Caco-2 (cell line): ENCODE results near the gene DUSP1. TPM values are rescaled to one million over a fixed set of nuclear protein-coding genes. Genes with fewer than 3 reads are reported as not detected.

Source experiments
- BruUV-seq: library from RNA; stranded (reverse); fragments of 400-500 nt; replicated peaks from 2 replicates; lab custom pipeline; 2021; lab: Mats Ljungman, UMichigan
- CTCF ChIA-PET: fragments of 300-600 bp; sonication (Branson Sonifier 250); formaldehyde crosslinking; loops from one replicate; lab custom pipeline; 2022; ENCODE audit warnings: antibody characterized with exemption; lab: Charles Lee
- POLR2A ChIA-PET: fragments of 300-600 bp; sonication (Branson Sonifier 250); formaldehyde crosslinking; loops from one replicate; lab custom pipeline; 2022; ENCODE audit warnings: antibody characterized with exemption; lab: Charles Lee
- DNase-seq, 2 experiments: peaks; one replicate each; pipeline versions ENCODE4 v3.0.0 to v3.0.0-alpha.2; 2020 to 2022
- H3K27me3 ChIP-seq: replicated peaks from 2 replicates; pipeline ENCODE4 v1.6.0; 2011; ENCODE audit warnings: low read length; ENCODE audit not compliant: control insufficient read depth, insufficient read depth
- H3K36me3 ChIP-seq: 2 replicates; pipeline ENCODE4 v1.5.1; 2011; ENCODE audit warnings: low read length; ENCODE audit not compliant: control insufficient read depth, insufficient read depth
- H3K4me1 ChIP-seq: fragments of 250-450 bp; sonication (Bioruptor Pico); 2 replicates; pipeline ENCODE4 v1.5.1; 2020; ENCODE audit warnings: mild to moderate bottlenecking
- H3K4me3 ChIP-seq: 2 replicates; pipeline ENCODE4 v1.5.1; 2011; ENCODE audit warnings: low read depth, mild to moderate bottlenecking, control low read depth, low read length
- H3K9me3 ChIP-seq: fragments of 250-450 bp; sonication (Bioruptor Pico); 2 replicates; pipeline ENCODE4 v1.5.1; 2020; ENCODE audit warnings: mild to moderate bottlenecking, moderate library complexity
- H3K27ac Mint-ChIP-seq: one replicate; pipeline ENCODE4 v1.8.0; 2022; ENCODE audit warnings: mixed read lengths; ENCODE audit not compliant: unreplicated experiment
- H3K27me3 Mint-ChIP-seq: one replicate; pipeline ENCODE4 v1.8.0; 2022; ENCODE audit warnings: mixed read lengths; ENCODE audit not compliant: insufficient read depth, unreplicated experiment
- H3K36me3 Mint-ChIP-seq: one replicate; pipeline ENCODE4 v1.8.0; 2022; ENCODE audit warnings: mild to moderate bottlenecking, mixed read lengths; ENCODE audit not compliant: insufficient read depth, unreplicated experiment
- H3K4me1 Mint-ChIP-seq: one replicate; pipeline ENCODE4 v1.8.0; 2022; ENCODE audit warnings: low read depth, mixed read lengths; ENCODE audit not compliant: unreplicated experiment
- H3K4me3 Mint-ChIP-seq: one replicate; pipeline ENCODE4 v1.8.0; 2022; ENCODE audit warnings: mild to moderate bottlenecking, moderate library complexity, mixed read lengths; ENCODE audit not compliant: unreplicated experiment
- H3K9me3 Mint-ChIP-seq: one replicate; pipeline ENCODE4 v1.8.0; 2022; ENCODE audit warnings: mixed read lengths; ENCODE audit not compliant: unreplicated experiment
- CTCF ChIP-seq, 2 experiments: fragments of 200-600 bp in 1 of 2; IDR thresholded peaks; 1 replicate in 1 of 2; 2 replicates in 1 of 2; pipeline versions ENCODE4 v1.5.1 to v1.8.0; 2011 to 2022; ENCODE audit warnings: antibody characterized with exemption in 1 of 2, control low read depth in 1 of 2, inconsistent platforms in 1 of 2, low read depth in 1 of 2, low read length in 1 of 2, mild to moderate bottlenecking in 1 of 2, moderate library complexity in 1 of 2; ENCODE audit not compliant: insufficient read depth in 1 of 2, severe bottlenecking in 1 of 2, unreplicated experiment in 1 of 2
- intact Hi-C: fragments of 100-400 bp; cut with micrococcal nuclease; formaldehyde crosslinking; loops from one replicate; pipeline ENCODE4 v1.10.0; 2022; ENCODE audit not compliant: unreplicated experiment
- total RNA-seq: library from RNA; stranded (reverse); gene quantifications from 2 replicates; pipeline ENCODE4 v1.2.3, GENCODE V29; 2022

The DUSP1 gene
- total RNA-seq, 1 experiment from 2014 or later, result 28.3 TPM

DNA sequence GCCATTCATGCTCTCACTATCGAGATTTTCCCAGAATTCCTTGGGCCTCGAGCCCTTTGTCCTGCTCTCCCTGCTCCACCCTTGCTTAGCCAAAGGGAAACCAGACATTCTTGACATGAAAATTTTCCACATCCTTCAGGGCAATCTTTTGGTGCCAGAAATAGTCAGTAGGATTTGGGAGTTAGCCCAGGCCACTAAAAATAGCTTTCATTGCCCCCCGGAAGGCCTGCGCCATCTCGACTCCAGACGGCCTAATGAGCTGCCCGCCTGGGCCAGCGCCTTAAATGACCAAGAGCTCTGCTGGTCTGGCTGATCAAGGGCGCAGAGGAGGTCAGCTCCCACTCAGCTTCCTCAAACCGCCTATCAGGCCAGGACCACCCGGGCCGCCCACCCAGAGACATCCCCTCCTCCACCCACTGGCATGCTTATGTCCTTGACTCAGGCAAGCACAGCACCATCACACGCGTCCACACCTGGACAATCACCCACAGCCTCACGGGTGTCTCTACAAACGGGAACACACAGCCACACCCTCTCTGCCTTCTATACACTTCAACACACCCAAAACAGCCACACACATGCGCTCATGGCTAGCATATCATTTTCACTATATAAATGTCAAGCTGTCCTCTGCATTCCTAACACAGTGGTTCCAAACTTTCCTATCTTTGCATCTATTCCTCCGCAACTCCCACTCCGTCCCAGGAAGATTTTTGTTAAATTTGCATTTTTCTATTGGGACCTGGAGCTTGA, 20.9 kb downstream of the DUSP1 start:
- H3K27ac Mint-ChIP-seq, result no peak overlapping the region
- TF ChIP-seq CTCF (IDR thresholded peaks at IDR 0.05; ENCODE audit: insufficient read depth in 1 of 2, low read depth in 1 of 2, low read length in 1 of 2, severe bottlenecking in 1 of 2, unreplicated experiment in 1 of 2), result no peak
- no TSS peak for BruUV-seq
- no peaks in the 10 kb centered on the region for H3K27me3 Mint-ChIP-seq
- DNase-seq, result no peak
- POLR2A ChIA-PET, result no interaction called here
- intact Hi-C loops, result no loop called here
- H3K36me3 Mint-ChIP-seq, result peaks cover 9% of the 10 kb centered on the region
- H3K4me1 Mint-ChIP-seq, result peaks cover 7% of the 10 kb centered on the region
- no peak overlapping the region for H3K4me3 ChIP-seq
- no peaks in the 10 kb centered on the region for H3K36me3 ChIP-seq
- no peak overlapping the region for H3K4me3 Mint-ChIP-seq
- H3K9me3 ChIP-seq, result no peaks in the 10 kb centered on the region
- H3K27me3 ChIP-seq, result no peaks in the 10 kb centered on the region
- peaks cover 8% of the 10 kb centered on the region for H3K9me3 Mint-ChIP-seq
- CTCF ChIA-PET, result no interaction called here
- H3K4me1 ChIP-seq, result no peaks in the 10 kb centered on the region

DNA sequence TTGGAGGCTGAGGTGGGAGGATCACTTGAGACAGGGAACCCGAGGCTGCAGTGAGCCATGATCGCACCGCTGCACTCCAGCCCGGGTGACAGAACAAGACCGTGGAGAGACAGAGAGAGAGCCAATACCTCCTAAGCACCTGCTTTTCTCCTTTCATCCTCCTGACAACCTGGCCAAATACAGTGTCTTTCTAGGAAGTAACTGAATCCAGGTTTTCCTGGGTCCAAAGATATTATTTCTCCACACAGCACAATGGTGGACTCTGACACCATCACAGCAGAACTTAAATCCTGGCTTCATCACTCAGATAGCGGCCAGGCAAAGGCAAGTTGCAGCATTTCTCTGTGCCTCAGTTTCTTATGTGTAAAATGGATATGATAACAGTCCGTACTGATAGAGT, 21.9 kb downstream of the DUSP1 start:
- ChIA-PET CTCF (no interaction called here), POLR2A (no interaction called here)
- H3K4me3 ChIP-seq, result no peak overlapping the region
- no peaks in the 10 kb centered on the region for H3K4me1 ChIP-seq
- DNase-seq, result no peak
- no peak for TF ChIP-seq CTCF (IDR thresholded peaks at IDR 0.05; ENCODE audit: insufficient read depth in 1 of 2, low read depth in 1 of 2, low read length in 1 of 2, severe bottlenecking in 1 of 2, unreplicated experiment in 1 of 2)
- Mint-ChIP-seq H3K9me3 (peaks cover 8% of the 10 kb centered on the region), H3K27ac (no peak overlapping the region), H3K4me1 (peaks cover 7% of the 10 kb centered on the region), H3K4me3 (no peak overlapping the region), H3K27me3 (no peaks in the 10 kb centered on the region), H3K36me3 (peaks cover 9% of the 10 kb centered on the region)
- no TSS peak for BruUV-seq
- intact Hi-C loops, result no loop called here
- no peaks in the 10 kb centered on the region for H3K9me3 ChIP-seq
- no peaks in the 10 kb centered on the region for H3K36me3 ChIP-seq
- no peaks in the 10 kb centered on the region for H3K27me3 ChIP-seq

GRCh38 chr5:172748341-172748843, 22.6 kb downstream of the DUSP1 start:
- no peak overlapping the region for H3K4me3 ChIP-seq
- ChIA-PET CTCF (no interaction called here), POLR2A (no interaction called here)
- no peaks in the 10 kb centered on the region for H3K27me3 Mint-ChIP-seq
- H3K27ac Mint-ChIP-seq, result no peak overlapping the region
- DNase-seq, result no peak
- intact Hi-C loops, result no loop called here
- peaks cover 7% of the 10 kb centered on the region for H3K4me1 Mint-ChIP-seq
- H3K9me3 ChIP-seq, result no peaks in the 10 kb centered on the region
- H3K36me3 Mint-ChIP-seq, result peaks cover 9% of the 10 kb centered on the region
- no peak for TF ChIP-seq CTCF (IDR thresholded peaks at IDR 0.05; ENCODE audit: insufficient read depth in 1 of 2, low read depth in 1 of 2, low read length in 1 of 2, severe bottlenecking in 1 of 2, unreplicated experiment in 1 of 2)
- peaks cover 8% of the 10 kb centered on the region for H3K9me3 Mint-ChIP-seq
- H3K4me1 ChIP-seq, result no peaks in the 10 kb centered on the region
- no peaks in the 10 kb centered on the region for H3K36me3 ChIP-seq
- no TSS peak for BruUV-seq
- no peaks in the 10 kb centered on the region for H3K27me3 ChIP-seq
- no peak overlapping the region for H3K4me3 Mint-ChIP-seq
